GM13977 (cell line): ENCODE measurements around the gene LETMD1.

Experiments used
- DNase-seq: peaks from one replicate; pipeline ENCODE4 v3.0.0; 2012; ENCODE audit warnings: low spot score
- in situ Hi-C: fragments of 300-500 bp; cut with MboI; formaldehyde crosslinking; loops from one replicate; pipeline ENCODE4 v1.12.0; 2022; ENCODE audit warnings: low sequenced_read_pairs, low pct_unique_long_range_greater_than_20kb, mixed read lengths, inconsistent platforms; ENCODE audit not compliant: unreplicated experiment
- TF ChIP-seq, protein P1 (sequence below): IDR thresholded peaks from 2 replicates; pipeline ENCODE4 v1.5.1; 2012; ENCODE audit warnings: mild to moderate bottlenecking, control low read depth; ENCODE audit not compliant: insufficient read depth; ENCODE audit errors: extremely low read depth, missing control alignments

Gene LETMD1

DNA sequence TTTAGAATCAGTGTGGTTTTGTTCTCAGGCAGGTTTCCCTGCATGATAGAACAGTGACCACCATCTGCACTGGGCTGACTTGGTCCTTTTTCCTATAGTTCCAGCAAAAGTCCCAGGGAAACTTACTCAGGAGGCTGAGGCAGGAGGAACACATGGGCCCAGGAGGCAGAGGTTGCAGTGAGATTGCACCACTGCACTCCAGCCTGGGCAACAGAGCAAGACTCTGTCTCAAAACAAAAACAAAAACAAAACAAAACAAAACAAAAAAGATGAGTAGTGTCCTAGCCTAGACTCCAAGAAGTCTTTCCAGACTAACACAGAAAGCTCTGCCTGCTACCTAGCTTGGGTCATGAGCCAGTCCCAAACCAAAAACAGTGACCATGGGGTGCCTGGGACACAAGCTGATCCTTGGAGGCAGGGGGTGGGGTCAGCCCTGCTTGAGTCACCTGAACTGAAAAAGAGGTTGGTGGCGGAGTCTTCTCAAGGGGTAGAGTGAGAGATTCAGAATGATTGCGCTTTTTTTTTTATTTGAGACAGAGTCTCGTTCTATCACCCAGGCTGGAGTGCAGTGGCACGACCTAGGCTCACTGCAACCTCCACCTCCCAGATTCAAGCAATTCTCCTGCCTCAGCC, 14.6 kb upstream of the LETMD1 start:
- TF ChIP-seq, protein P1, sequence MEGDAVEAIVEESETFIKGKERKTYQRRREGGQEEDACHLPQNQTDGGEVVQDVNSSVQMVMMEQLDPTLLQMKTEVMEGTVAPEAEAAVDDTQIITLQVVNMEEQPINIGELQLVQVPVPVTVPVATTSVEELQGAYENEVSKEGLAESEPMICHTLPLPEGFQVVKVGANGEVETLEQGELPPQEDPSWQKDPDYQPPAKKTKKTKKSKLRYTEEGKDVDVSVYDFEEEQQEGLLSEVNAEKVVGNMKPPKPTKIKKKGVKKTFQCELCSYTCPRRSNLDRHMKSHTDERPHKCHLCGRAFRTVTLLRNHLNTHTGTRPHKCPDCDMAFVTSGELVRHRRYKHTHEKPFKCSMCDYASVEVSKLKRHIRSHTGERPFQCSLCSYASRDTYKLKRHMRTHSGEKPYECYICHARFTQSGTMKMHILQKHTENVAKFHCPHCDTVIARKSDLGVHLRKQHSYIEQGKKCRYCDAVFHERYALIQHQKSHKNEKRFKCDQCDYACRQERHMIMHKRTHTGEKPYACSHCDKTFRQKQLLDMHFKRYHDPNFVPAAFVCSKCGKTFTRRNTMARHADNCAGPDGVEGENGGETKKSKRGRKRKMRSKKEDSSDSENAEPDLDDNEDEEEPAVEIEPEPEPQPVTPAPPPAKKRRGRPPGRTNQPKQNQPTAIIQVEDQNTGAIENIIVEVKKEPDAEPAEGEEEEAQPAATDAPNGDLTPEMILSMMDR: no peak
- no peak for DNase-seq
- in situ Hi-C loops: no loop called here

DNA sequence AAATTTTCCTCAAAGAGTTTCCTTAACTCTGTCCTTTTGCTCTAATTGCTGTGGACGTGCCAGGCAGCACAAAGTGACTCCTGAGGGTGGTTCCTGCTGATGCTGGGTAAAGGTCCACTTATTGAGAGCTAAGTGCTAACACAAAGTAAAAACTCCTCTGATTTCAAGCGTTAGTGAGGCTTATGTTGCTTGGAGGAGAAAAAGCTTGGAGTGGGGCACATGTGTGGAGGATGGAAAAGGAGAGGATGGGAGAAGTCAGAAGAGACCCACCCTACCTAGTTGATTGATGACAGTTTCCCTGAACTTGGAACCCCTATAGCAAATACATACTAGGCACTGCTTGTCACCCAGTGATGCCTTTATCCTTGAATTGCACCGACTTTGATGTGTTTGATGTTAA, 11.8 kb upstream of the LETMD1 start:
- DNase-seq: no peak
- in situ Hi-C loops: no loop called here
- TF ChIP-seq, protein P1: no peak

DNA sequence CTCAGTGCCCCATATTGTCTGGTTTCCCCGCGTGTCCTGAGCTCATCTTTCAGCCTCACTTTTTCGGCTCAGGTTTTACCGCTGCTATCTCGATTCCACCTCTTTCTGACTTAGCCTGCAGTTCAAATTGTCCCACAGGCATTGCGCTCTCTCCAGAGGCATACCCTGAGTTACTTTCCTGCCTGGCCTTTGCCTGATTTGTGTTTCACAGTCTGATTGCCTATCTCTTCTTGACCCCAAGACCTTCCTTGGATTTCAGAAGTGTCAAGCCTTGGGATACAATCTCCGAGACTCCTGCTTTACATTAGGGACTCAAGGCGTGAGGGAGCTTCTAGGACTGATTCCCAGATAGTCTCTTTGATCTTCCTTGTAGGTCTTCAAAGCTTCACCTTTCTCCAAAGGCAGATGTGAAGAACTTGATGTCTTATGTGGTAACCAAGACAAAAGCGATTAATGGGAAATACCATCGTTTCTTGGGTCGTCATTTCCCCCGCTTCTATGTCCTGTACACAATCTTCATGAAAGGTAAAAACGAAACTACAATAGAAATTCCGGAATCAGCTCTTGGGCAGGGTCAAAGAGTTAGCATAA, 629 bp downstream of the LETMD1 start:
- DNase-seq: no peak
- in situ Hi-C loops: no loop called here
- TF ChIP-seq, protein P1: no peak

DNA sequence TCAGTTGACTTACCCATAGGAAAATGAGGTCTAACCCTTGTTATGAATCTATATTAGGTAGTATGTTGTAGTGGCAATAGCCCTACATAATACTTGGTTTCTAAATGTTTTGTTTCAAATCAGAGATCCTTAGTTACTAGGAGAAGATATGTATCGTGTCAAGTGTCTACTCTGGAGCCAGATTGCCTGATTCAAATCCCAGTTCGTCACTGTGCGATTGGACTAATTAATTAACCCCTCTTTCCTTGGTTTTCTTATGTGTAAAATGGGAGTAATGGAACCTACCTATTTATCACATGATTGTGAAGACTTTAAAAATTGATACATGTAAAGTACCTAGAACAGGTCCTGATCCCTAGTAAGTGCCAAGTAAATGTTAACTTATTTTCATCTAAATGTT, 1.4 kb downstream of the LETMD1 start:
- TF ChIP-seq, protein P1: no peak
- in situ Hi-C loops: no loop called here
- no peak for DNase-seq

DNA sequence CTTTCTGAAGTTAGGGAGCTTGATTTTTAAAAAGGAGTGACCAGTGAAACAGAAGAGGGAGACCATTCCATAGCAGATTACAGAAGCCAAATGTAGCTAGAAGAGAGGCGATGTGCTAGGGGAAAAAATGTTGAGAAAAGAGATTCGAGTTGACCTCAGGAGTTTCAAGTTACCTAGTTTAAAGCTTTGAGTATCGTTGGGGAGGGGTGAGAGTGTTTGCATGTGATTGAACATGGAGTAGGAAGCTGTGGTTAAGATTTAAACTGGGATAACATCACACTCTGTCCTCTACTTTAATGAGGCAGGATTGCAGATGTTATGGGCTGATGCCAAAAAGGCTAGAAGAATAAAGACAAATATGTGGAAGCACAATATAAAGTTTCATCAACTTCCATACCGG, 3.7 kb downstream of the LETMD1 start:
- DNase-seq: no peak
- in situ Hi-C loops: loop anchor here (25.0 kb wide), 1 partner anchor 286 kb away; the partner anchor contains the start of gene CELA1
- TF ChIP-seq, protein P1: no peak

DNA sequence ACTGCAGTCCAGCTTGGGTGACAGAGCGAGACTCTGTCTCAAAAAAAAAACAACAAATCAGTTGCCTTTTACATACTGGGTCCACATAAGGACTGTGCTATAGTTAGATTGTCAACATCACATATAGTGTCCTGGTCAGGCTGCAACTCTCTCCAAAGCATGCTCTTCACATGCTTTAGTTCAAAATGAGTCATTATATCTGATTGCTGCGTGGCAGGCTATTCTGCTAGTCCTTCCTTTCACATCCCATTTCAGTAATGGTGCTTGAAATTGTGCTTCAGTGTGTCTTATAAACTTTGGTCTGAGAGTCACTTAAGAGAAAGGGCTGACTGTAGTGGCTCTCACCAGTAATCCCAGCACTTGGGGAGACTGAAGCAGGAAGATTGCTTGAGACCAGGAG, 6.9 kb downstream of the LETMD1 start:
- no peak for DNase-seq
- TF ChIP-seq, protein P1: no peak
- in situ Hi-C loops: loop anchor here (25.0 kb wide), 1 partner anchor 282 kb away; the partner anchor contains the start of gene CELA1

DNA sequence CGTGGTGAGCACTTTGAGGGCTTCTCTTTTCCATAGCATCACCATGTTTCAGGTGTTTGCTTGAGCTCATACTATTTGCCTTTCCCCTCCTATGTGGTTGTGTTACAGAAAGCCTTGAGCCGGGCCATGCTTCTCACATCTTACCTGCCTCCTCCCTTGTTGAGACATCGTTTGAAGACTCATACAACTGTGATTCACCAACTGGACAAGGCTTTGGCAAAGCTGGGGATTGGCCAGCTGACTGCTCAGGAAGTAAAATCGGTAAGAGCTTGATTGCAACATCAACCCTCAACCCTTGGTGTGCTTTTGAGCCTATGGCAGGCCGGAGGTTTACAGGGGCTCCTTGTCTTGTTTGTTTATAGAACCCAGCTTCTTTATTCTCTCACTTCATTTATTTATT, 8.1 kb downstream of the LETMD1 start:
- DNase-seq: no peak
- TF ChIP-seq, protein P1: no peak
- in situ Hi-C loops: loop anchor here (25.0 kb wide), 1 partner anchor 281 kb away; the partner anchor contains the start of gene CELA1
